Measurements from ENCODE around the gene EDRF1.
"Not testable (repeated sequence)": the region's sequence is repeated elsewhere in the genome, so short reads cannot be mapped to it uniquely, and the experiment has no call there.

Gene EDRF1

GRCh38 chr10:125709553-125710474 lies 9.7 kb upstream of the EDRF1 start:
- no peak for DNase-seq

DNA sequence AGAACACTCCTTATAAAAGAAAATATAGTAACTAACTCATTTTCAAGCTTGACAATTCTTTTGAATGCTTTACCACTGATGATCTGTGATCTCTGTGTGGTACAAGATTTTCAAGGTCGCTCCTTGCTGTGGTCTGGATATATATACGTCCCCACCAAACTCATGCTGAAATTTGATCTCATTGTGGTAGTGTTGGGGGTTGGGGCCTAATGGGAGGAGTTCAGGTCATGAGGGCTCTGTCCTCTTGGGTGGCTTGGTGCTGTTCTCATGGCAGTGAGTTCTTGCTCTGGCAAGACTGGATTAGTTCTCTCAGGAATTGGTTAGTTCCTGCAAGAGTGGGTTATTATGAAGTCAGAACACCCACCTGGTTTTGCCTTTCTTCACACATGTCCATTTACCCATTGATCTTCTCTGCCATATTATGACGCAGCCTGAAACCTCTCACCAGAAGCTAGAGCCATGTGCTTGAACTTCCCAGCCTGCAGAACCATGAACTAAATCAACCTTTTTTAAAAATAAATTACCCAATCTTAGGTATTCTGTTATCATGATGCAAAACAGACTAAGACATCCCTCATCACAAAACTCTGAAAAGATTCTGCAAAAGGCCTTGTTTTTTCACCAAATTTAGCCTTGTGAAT lies 8.3 kb upstream of the EDRF1 start:
- DNase-seq = no peak

GRCh38 chr10:125714728-125715127 lies 4.8 kb upstream of the EDRF1 start:
- DNase-seq = not testable (repeated sequence)

GRCh38 chr10:125720002-125720382 lies 483 bp downstream of the EDRF1 start:
- DNase-seq = no peak

- DNase-seq = no peak
Measured at GRCh38 chr10:125721035-125721434, 1.5 kb downstream of the EDRF1 start.

DNA sequence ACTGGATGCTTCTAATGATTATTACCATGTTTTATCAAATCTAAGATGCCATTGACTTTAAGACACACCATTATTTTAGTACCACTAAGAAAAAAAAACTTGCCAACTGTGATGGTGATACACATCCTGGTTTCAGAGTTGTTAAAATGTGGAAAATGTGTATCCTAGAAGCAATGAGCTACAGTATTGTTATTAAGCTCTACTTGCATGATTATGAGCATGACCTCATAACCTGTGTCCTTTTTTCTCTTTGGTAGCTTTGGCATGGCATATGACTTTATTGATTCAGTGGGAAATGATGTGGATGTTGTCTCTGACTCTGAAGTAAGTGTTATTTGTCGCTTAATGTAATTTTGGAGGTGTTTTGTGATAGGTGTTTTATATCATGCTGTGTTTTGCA lies 3.3 kb downstream of the EDRF1 start:
- no peak for DNase-seq

- DNase-seq = no peak
Measured at GRCh38 chr10:125726914-125727313, 7.4 kb downstream of the EDRF1 start.

GRCh38 chr10:125727436-125727835 lies 7.9 kb downstream of the EDRF1 start:
- DNase-seq = no peak

DNA sequence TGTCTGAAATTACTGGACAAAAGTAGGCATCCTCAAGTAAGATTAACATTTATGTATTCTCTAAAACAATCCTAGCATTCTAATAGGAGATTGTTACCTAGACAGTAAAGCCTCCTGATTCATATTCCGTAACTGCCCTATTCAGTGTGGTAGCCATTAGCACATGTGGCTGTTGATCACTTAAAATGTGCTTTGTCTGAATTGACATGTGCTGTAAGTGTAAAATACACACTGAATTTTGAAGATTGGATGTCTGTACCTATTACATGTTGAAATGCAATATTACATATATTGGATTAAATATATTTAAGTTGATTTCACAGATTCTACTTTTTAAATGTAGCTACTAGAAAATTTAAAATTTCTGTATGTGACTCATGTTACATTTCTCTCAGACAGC lies 14.6 kb downstream of the EDRF1 start:
- DNase-seq = no peak

DNA sequence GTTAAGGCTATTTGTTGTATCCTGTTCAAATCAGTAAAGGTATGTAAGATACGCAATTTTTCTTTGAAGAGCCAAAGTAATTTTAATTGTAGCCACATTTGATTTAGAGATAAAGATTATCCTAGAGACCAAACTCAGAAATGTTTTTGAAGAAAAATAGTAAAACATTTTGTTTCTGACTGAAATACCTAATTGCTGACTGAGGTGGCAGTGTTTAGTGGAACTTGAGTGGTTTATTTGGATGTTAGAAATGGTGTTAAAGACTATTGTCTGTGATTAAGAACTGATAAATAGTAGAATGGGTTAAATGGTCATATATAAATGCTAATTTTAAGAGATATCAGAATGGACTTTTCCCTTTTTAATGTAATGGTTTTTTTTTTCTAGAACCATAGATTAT lies 15.3 kb downstream of the EDRF1 start:
- DNase-seq = no peak

DNA sequence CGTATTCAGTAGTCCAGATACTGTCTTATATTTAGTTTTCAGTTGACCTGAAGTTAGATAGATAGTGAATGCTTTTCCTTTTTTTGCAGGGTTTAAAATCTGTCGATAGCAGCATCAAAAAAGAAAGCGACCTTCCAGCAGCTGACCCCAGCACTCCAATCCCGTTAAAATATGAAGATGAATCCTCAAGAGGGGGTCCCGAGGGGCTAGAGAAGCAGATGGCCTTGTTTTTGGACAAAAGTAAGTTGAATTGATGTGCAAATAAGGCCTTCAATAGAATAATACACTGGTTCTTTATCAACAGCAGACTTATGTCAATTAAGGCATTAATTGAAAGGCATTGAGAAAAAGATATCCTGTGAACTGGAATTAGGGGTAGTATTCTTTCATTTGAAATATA lies 18.7 kb downstream of the EDRF1 start:
- DNase-seq = no peak

DNA sequence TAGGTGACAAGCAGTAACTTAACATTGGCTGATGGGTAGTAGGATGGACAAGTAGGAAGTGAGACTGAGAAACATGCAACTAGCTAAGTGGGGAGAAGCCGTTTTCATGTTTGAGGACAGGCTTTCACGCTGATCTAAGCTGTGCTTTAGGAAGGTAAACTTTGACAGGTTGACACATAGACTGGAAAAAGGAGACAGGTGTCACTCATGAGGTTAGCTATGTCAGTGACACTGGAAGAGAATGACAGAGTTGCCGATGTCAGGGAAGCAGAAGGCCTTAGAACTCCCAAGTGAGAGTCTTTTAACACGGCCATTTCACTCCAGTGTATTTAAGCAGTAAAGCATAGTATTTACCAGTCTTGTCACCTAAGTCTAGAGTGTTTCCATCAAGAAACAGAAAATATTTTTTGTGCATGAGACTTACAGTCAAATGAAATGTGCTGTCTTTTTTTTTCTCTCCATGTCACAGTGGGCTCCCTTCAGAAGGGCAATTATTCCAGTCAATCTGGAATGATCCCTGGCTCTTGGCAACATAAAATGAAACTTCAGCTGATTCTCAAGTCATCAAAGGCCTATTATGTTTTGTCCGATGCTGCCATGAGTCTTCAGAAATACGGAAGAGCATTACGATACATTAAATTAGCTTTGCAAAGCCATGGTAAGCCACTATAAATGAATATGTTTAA lies 20.6 kb downstream of the EDRF1 start:
- DNase-seq = no peak

- no peak for DNase-seq
Measured at GRCh38 chr10:125742465-125742864, 23.0 kb downstream of the EDRF1 start.

- DNase-seq = no peak
Measured at GRCh38 chr10:125744909-125745308, 25.4 kb downstream of the EDRF1 start.

DNA sequence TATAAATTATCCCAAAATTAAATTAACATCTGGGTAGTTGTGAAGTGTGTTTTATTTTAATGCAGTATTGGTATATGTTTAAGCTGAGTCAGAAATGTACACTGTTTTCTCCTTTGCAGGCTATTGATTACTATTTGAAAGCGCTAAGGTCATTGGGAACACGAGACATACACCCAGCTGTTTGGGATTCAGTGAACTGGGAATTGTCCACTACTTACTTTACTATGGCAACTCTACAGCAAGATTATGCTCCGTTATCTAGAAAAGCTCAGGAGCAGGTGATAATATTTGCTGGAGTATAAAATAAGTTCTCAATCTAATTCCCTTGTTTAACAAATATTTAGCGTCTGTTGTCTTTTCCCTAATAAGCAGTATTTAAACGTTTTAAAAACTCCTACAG lies 27.9 kb downstream of the EDRF1 start:
- no peak for DNase-seq

DNA sequence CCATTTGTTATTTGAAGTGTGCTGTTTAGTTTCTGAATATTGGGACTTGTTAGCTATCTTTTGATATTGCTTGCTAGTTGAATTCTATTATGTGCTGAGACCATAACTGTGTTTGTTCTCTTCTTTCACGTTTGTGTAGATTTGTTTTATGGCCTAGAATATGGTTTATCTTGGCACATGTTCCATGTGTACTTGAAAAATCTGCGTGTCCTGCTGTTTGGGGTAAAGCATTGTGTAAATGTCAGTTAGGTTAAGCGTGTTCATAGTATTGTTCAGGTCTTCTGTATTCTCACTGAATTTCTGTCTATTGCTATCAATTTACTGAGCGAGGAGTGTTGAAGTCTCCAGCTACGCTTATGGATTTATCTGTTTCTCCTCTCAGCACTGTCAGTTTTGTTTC lies 36.7 kb downstream of the EDRF1 start:
- peak; percentile 47 for DNase-seq

- no peak for DNase-seq
Measured at GRCh38 chr10:125756853-125757487, 37.5 kb downstream of the EDRF1 start.

DNA sequence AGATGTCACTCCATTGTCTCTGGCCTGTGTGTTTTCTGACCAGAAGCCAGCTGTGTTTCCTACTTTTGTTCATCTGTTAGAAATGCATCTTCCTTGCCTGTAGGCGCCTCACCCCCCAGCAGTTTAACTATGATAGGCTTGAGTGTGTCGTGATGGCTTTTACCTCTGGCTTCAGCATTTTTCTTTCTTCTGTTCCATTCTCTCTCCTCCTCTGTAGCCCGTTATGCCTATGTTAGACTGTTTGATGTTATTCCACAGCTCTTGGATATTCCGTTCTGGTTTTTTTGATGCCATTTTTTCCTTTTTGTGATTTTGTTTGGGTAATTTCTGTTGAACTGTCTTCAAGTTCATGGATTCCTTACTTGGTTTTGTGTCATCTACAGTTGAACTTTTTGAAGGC lies 38.2 kb downstream of the EDRF1 start:
- DNase-seq = no peak

DNA sequence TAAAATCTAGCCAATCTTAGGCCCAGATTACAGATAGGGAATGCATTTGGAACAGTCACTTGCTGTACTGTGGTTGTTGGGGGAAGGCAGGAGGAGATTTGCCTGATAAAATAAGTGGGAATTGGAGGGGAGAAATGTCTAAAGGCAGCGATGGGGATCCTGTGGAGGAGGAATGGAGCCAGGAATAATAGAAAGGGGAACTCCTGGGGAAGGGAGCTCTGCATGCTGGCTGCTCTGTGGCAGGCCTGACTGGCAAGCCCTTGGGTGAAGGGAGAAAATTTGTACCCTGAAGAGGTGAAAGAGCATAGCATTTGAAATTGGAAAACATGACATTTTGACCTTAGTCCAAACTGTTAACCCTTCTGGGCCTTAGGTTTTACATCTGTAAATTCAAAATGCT lies 42.5 kb downstream of the EDRF1 start:
- no peak for DNase-seq

- no peak for DNase-seq
Measured at GRCh38 chr10:125762692-125763648, 43.5 kb downstream of the EDRF1 start.

DNA sequence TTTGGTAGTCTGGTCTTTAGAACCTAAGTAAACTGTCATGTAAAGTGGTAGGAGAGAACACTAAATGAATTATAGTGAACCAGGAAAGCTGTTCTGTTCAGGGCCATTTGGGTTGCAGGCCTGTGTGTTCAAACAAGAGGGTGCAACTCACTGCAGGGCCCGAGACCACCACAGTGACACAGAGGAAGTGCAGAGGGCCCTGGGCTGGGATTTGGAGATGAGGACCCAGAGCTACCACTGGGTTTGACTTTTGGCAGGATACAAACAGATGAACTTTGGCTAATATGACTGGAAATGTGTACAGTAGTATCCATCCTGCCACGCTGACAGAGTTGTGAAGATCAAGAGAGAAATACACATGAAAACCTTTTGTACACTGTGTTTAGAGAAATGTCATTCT lies 46.3 kb downstream of the EDRF1 start:
- DNase-seq = no peak

DNA sequence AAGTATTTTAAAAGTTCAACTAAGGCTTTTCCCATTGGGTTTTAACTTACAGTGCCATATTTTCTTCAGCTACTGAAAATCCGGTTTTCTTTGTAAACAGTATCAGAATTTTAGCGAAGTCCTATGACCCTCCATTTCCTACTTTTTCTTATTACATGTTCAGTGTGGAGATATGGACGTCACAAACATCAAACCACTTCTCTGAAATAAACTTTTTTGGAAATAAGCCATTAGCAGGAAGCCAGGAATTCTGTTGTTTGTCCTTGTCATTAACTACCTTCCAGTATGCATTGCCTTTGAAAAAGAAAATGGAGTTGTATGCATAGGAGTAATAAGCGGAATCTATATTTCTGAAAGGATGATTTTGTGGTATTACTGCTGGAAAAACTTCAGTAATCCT lies 47.0 kb downstream of the EDRF1 start:
- no peak for DNase-seq

All from NCI-H2081 treated with DMSO at 0.1 percent for 48 hours (cell line).